HEK293 (cell line): ENCODE results near the gene TSTD1.

Source experiments
- CTCF ChIA-PET: fragments of 350-600 bp; formaldehyde crosslinking; extraction: SDS; loops from one replicate; lab custom pipeline; 2021; ENCODE audit warnings: antibody characterized with exemption; lab: Yijun Ruan, JAX
- POLR2A ChIA-PET: fragments of 300-600 bp; formaldehyde crosslinking; extraction: SDS; loops from one replicate; lab custom pipeline; 2020; ENCODE audit warnings: antibody characterized with exemption, inconsistent platforms; lab: Yijun Ruan, JAX
- H3K27ac ChIP-seq: fragments of 200-500 bp; sonication (Bioruptor generic); 2 replicates; pipeline ENCODE4 v1.5.1; 2014; ENCODE audit warnings: low read depth, low read length, control low read depth, inconsistent platforms; ENCODE audit errors: extremely low read depth
- H3K36me3 ChIP-seq, 2 experiments: fragments of 200-500 bp in 1 of 2; sonication (Bioruptor generic) in 1 of 2; 1 replicate in 1 of 2; 2 replicates in 1 of 2; pipeline ENCODE4 v1.5.1; 2014 to 2017; ENCODE audit warnings: inconsistent platforms in 2 of 2, low read length in 2 of 2; ENCODE audit not compliant: control insufficient read depth in 2 of 2, insufficient read depth in 1 of 2
- H3K4me1 ChIP-seq: fragments of 200-500 bp; sonication (Bioruptor generic); 2 replicates; pipeline ENCODE4 v1.5.1; 2014; ENCODE audit warnings: mild to moderate bottlenecking, low read length, inconsistent platforms; ENCODE audit not compliant: control insufficient read depth, insufficient read depth
- H3K4me3 ChIP-seq: 2 replicates; pipeline ENCODE4 v1.5.1; 2011; ENCODE audit warnings: low read depth, mild to moderate bottlenecking, control low read depth, low read length, moderate library complexity
- H3K9me3 ChIP-seq: fragments of 200-500 bp; sonication (Bioruptor generic); 2 replicates; pipeline ENCODE4 v1.5.1; 2014; ENCODE audit warnings: low read depth, low read length, inconsistent platforms; ENCODE audit not compliant: control insufficient read depth, insufficient read depth
- ATF2 ChIP-seq: fragments of 450-650 bp; formaldehyde crosslinking; IDR thresholded peaks from 2 replicates; pipeline ENCODE4 v1.5.1; 2016; ENCODE audit warnings: missing biosample characterization, missing genetic modification characterization, low read depth
- CTCF ChIP-seq: fragments of 450-650 bp; formaldehyde crosslinking; IDR thresholded peaks from 2 replicates; pipeline ENCODE4 v1.5.1; 2016; ENCODE audit warnings: missing biosample characterization, missing genetic modification characterization
- EGR2 ChIP-seq: fragments of 450-650 bp; formaldehyde crosslinking; IDR thresholded peaks from 2 replicates; pipeline ENCODE4 v1.5.1; 2016; ENCODE audit warnings: low read depth, missing biosample characterization, missing genetic modification characterization
- HOXA7 ChIP-seq: sonication (generic); formaldehyde crosslinking; IDR thresholded peaks from 2 replicates; pipeline ENCODE4 v1.8.1; 2022; ENCODE audit warnings: missing genetic modification reagents, borderline replicate concordance
- HOXC10 ChIP-seq: sonication (generic); formaldehyde crosslinking; IDR thresholded peaks from 2 replicates; pipeline ENCODE4 v1.8.1; 2023; ENCODE audit warnings: mild to moderate bottlenecking, missing genetic modification reagents
- KLF7 ChIP-seq: fragments of 450-650 bp; formaldehyde crosslinking; IDR thresholded peaks from 2 replicates; pipeline ENCODE4 v1.5.1; 2016; ENCODE audit warnings: missing biosample characterization, missing genetic modification characterization, borderline replicate concordance
- PATZ1 ChIP-seq: fragments of 450-650 bp; formaldehyde crosslinking; IDR thresholded peaks from 2 replicates; pipeline ENCODE4 v1.5.1; 2016; ENCODE audit warnings: missing biosample characterization, missing genetic modification characterization
- SCRT1 ChIP-seq: fragments of 450-650 bp; formaldehyde crosslinking; IDR thresholded peaks from 2 replicates; pipeline ENCODE4 v1.5.1; 2016; ENCODE audit warnings: missing biosample characterization, missing genetic modification characterization, borderline replicate concordance
- SCRT2 ChIP-seq: fragments of 450-650 bp; formaldehyde crosslinking; IDR thresholded peaks from 2 replicates; pipeline ENCODE4 v1.5.1; 2016; ENCODE audit warnings: missing biosample characterization, missing genetic modification characterization
- SP3 ChIP-seq: fragments of 450-650 bp; formaldehyde crosslinking; IDR thresholded peaks from 2 replicates; pipeline ENCODE4 v1.5.1; 2016; ENCODE audit warnings: missing biosample characterization, missing genetic modification characterization
- SP7 ChIP-seq: fragments of 450-650 bp; formaldehyde crosslinking; IDR thresholded peaks from 2 replicates; pipeline ENCODE4 v1.5.1; 2016; ENCODE audit warnings: missing biosample characterization, missing genetic modification characterization
- TCF7L2 ChIP-seq: IDR thresholded peaks from 2 replicates; pipeline ENCODE4 v1.6.1; 2011; ENCODE audit warnings: low read depth, mild to moderate bottlenecking, inconsistent platforms, low read length, moderate library complexity, borderline replicate concordance
- ZBTB20 ChIP-seq: fragments of 450-650 bp; formaldehyde crosslinking; IDR thresholded peaks from 2 replicates; pipeline ENCODE4 v1.5.1; 2016; ENCODE audit warnings: missing biosample characterization, missing genetic modification characterization
- ZFP37 ChIP-seq: fragments of 450-650 bp; formaldehyde crosslinking; IDR thresholded peaks from 2 replicates; pipeline ENCODE4 v1.5.1; 2016; ENCODE audit warnings: missing biosample characterization, missing genetic modification characterization
- ZNF2 ChIP-seq: fragments of 450-650 bp; formaldehyde crosslinking; IDR thresholded peaks from 2 replicates; pipeline ENCODE4 v1.5.1; 2016; ENCODE audit warnings: missing biosample characterization, missing genetic modification characterization
- ZNF391 ChIP-seq: fragments of 450-650 bp; formaldehyde crosslinking; IDR thresholded peaks from 2 replicates; pipeline ENCODE4 v1.5.1; 2016; ENCODE audit warnings: low read depth, missing biosample characterization, missing genetic modification characterization, borderline replicate concordance
- ZNF518A ChIP-seq: fragments of 450-650 bp; formaldehyde crosslinking; conservative IDR thresholded peaks from 2 replicates; pipeline ENCODE4 v1.5.1; 2016; ENCODE audit warnings: low read depth, missing biosample characterization, missing genetic modification characterization
- ZNF521 ChIP-seq: fragments of 450-650 bp; formaldehyde crosslinking; IDR thresholded peaks from 2 replicates; pipeline ENCODE4 v1.5.1; 2017; ENCODE audit warnings: missing biosample characterization, mild to moderate bottlenecking, missing genetic modification characterization
- ZNF555 ChIP-seq: fragments of 450-650 bp; formaldehyde crosslinking; conservative IDR thresholded peaks from 2 replicates; pipeline ENCODE4 v1.5.1; 2017; ENCODE audit warnings: missing biosample characterization, mild to moderate bottlenecking, missing genetic modification characterization, inconsistent platforms
- ZNF629 ChIP-seq: fragments of 450-650 bp; formaldehyde crosslinking; IDR thresholded peaks from 2 replicates; pipeline ENCODE4 v1.5.1; 2017; ENCODE audit warnings: missing biosample characterization, missing genetic modification characterization
- ZNF692 ChIP-seq: fragments of 450-650 bp; formaldehyde crosslinking; IDR thresholded peaks from 2 replicates; pipeline ENCODE4 v1.5.1; 2016; ENCODE audit warnings: missing biosample characterization, missing genetic modification characterization
- TF ChIP-seq, protein P1 (sequence below): fragments of 450-650 bp; formaldehyde crosslinking; IDR thresholded peaks from 2 replicates; pipeline ENCODE4 v1.5.1; 2016; ENCODE audit warnings: missing biosample characterization, missing genetic modification characterization
- TF ChIP-seq, protein P2 (sequence below): fragments of 450-650 bp; formaldehyde crosslinking; IDR thresholded peaks from 2 replicates; pipeline ENCODE4 v1.5.1; 2016; ENCODE audit warnings: missing biosample characterization, missing genetic modification characterization

TSTD1 gene, protein sequence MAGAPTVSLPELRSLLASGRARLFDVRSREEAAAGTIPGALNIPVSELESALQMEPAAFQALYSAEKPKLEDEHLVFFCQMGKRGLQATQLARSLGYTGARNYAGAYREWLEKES

DNA sequence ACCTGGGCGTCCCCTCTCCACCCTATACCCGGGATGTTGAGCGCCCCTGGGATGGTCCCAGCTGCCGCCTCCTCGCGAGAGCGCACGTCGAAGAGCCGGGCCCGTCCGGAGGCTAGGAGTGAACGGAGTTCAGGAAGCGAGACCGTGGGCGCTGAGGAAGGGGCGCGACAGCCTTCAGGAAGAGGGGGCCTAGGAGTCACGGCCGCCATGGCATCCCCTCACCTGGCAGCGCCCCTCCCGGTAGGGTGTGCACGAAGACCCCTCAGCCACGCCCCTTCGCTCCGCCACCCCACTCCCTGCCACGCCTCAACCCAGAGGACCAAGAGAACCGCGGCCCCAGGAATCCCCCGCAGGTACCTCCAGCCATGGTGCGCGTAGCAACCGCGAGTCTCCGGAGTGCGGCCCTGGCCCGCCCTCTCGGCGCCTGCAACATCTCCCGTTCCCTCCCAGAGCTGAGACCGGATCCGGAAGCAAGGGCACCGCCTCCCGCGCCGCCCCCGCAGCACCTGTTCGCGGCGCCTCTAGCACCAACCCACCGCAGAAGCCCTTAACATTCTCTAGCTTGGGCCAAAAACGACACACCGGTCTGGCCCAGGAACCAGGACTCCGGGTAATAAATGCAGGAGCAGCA, at the start of gene TSTD1:
Gene TSTD1 (minus strand): TSS at position 442 of the 631 bp plus-strand sequence. CDS start 75 bp downstream, at position 367.
- Histone ChIP-seq H3K4me3 (peak within 1 kb of the TSS; percentile 89), H3K4me1 (peaks cover 10% of the 10 kb centered on the region), H3K9me3 (no peaks in the 10 kb centered on the region), H3K36me3 (peaks cover 10 to 52% of the 10 kb centered on the region in 2 experiments), H3K27ac (peak within 1 kb of the TSS; percentile 70)
- CTCF ChIA-PET, result interaction anchor here (0.6 to 2.2 kb wide), 5 partner anchors 11 to 97 kb away, joined by 3 to 10 read pairs (median 5); partner anchors contain the start of gene F11R
- POLR2A ChIA-PET, result interaction anchor here (0.6 to 3.4 kb wide), 6 partner anchors 17 to 187 kb away, joined by 3 to 26 read pairs (median 3); partner anchors contain the start of gene F11R
- TF ChIP-seq ATF2 (tag by site-specific recombination), result no peak
- TF ChIP-seq ZNF2 (tag by site-specific recombination), result no peak
- peak; percentile 46 for TF ChIP-seq SP7
- TF ChIP-seq TCF7L2, result no peak
- TF ChIP-seq ZFP37 (tag by site-specific recombination), result peak; percentile 52; the same call in 1 of the 2 replicates
- peak; percentile 77; the same call in 1 of the 2 replicates for TF ChIP-seq PATZ1 (tag by site-specific recombination)
- TF ChIP-seq KLF7, result peak; percentile 18; the same call in 1 of the 2 replicates
- TF ChIP-seq ZNF692 (tag by site-specific recombination), result peak; percentile 46; the same call in 1 of the 2 replicates
- peak; percentile 75 for TF ChIP-seq SP3 (tag by site-specific recombination)
- peak; percentile 61 for TF ChIP-seq ZBTB20
- TF ChIP-seq CTCF (tag by site-specific recombination), result peak; percentile 61; the same call in 1 of the 2 replicates
- TF ChIP-seq ZNF391 (tag by site-specific recombination), result peak; percentile 27; the same call in 1 of the 2 replicates
- TF ChIP-seq, protein P1, sequence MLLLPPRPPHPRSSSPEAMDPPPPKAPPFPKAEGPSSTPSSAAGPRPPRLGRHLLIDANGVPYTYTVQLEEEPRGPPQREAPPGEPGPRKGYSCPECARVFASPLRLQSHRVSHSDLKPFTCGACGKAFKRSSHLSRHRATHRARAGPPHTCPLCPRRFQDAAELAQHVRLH, result peak; percentile 76; the same call in 1 of the 2 replicates
- TF ChIP-seq EGR2 (tag by site-specific recombination), result peak; percentile 73
- TF ChIP-seq ZNF555, result no peak
- TF ChIP-seq ZNF629 (tag by site-specific recombination), result no peak
- peak; percentile 94 for TF ChIP-seq SCRT2 (tag by site-specific recombination)
- TF ChIP-seq HOXC10, result 0 out of 2 replicates have a peak, but pooled peaks have one; percentile 82
- TF ChIP-seq ZNF521 (tag by site-specific recombination), result no peak
- TF ChIP-seq, protein P2, sequence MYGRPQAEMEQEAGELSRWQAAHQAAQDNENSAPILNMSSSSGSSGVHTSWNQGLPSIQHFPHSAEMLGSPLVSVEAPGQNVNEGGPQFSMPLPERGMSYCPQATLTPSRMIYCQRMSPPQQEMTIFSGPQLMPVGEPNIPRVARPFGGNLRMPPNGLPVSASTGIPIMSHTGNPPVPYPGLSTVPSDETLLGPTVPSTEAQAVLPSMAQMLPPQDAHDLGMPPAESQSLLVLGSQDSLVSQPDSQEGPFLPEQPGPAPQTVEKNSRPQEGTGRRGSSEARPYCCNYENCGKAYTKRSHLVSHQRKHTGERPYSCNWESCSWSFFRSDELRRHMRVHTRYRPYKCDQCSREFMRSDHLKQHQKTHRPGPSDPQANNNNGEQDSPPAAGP (tag by site-specific recombination), result peak; percentile 59
- TF ChIP-seq ZNF518A (tag by site-specific recombination), result 0 out of 2 replicates have a peak, but pooled peaks have one; percentile 21
- no peak for TF ChIP-seq HOXA7 (CRISPR knock-in tag)
- TF ChIP-seq SCRT1, result peak; percentile 77
